ENCODE measurements around the gene LPCAT4.

GRCh38 chr15:34330279-34330678 lies 36.7 kb downstream of the LPCAT4 start:
- TF ChIP-seq EZH2 (IDR thresholded peaks at IDR 0.05; ENCODE audit: borderline replicate concordance, low read depth, low read length, severe bottlenecking) (no peak), CTCF (IDR thresholded peaks at IDR 0.05; ENCODE audit: borderline replicate concordance, extremely low read depth, low read length, poor library complexity, severe bottlenecking) (no peak)
